Hematopoietic multipotent progenitor cell treated with erythropoietin and hydrocortisone succinate and interleukin-3 and kit ligand, for 15 days (in vitro differentiated cells): ENCODE results near the gene THSD4.

Experiments
- DNase-seq: peaks from one replicate; pipeline ENCODE4 v3.0.0-alpha.2; 2015; ENCODE audit warnings: low spot score

THSD4 gene

DNA sequence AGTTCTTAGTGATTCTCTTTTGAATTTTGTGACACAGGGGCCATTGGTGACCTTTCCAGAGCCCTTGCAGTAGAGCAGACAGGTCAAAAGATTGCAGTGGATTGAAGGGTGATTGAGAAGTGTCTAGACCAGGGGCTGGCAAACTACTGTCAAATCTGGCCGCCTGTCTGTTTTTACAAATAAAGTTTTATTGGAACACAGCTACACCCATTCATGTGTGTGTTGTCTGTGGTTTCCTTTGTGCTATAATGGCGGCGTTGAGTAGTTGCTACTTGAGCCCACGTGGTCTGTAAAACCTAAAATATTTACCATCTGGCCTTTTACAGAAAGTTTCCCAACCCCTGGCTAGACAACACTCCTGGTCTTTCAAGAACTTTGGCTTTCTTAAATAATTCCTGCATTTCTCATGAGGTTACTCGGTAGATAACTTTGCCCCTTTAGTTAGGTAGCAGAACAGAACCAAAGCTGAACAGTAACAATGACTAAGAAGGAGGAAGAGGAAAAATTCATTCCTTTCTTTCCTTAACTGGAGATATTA is 430.0 kb downstream of the THSD4 start:
- no peak for DNase-seq

GRCh38 chr15:71545923-71546322 is 430.7 kb downstream of the THSD4 start:
- DNase-seq: no peak

DNA sequence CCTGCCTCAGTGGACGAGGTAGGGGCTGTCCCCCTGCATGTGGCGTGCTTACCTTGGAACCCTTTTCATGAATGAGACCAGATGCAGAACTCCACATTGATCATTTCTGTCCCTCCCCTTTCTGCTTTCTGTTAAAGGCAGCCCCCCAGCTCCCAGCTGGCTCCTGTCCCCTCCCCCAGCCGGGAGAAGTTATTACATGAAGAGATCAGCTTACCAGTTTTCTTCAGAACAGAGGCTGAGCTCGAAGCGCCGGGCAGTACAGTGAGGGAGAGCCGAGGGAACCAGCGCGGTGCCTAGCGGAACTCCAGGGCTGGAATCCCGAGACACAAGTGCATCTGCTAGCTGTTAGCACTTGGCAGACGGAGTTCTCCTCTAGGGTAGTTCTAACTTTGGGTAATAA is 431.7 kb downstream of the THSD4 start:
- no peak for DNase-seq

GRCh38 chr15:71548401-71548807 is 433.1 kb downstream of the THSD4 start:
- no peak for DNase-seq

DNA sequence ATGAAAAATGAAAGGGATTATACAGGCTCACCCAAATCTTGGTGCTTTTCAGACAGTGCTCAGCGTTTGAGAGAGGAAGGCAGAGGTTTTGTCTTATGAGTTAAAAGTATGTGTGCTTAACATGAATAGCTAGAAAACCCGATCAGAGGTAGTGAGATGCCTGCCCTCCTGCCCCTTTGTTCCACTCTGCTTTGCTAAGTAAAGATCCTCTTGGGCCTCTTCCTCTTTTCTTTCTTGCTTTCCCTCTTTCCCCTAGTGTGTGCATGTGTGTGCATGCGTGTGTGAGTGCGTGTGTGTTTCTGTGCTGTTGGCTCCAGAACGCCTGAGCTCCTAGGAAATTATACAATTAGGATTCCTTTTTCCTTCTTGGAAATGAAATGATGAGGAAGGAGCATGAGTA is 433.8 kb downstream of the THSD4 start:
- DNase-seq: no peak

GRCh38 chr15:71549697-71550096 is 434.4 kb downstream of the THSD4 start:
- no peak for DNase-seq

GRCh38 chr15:71551566-71551965 is 436.3 kb downstream of the THSD4 start:
- DNase-seq: no peak

- no peak for DNase-seq
These were observed 443.8 kb downstream of the THSD4 start for GRCh38 chr15:71559098-71559497.

DNA sequence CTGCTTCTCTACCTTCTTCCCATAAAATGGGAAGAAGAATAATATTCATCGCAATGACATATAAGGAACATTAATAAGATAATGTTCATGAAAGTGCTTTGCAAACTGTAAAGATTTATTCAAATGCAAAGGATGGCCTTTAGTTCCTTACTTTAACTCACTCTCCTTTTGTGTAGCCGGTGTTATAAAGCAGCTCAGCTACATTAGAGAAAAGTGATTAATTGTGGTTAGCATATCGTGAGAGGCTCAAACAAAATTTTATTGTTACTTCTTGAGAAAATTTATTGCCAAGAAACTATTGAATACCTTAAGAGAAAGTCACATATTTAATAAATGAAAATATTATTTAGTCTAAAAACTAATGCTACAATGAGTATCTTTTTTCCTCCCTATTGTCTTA is 444.3 kb downstream of the THSD4 start:
- no peak for DNase-seq

- DNase-seq: no peak
These were observed 447.0 kb downstream of the THSD4 start for GRCh38 chr15:71562251-71562650.

- DNase-seq: no peak
These were observed 448.9 kb downstream of the THSD4 start for GRCh38 chr15:71564217-71564616.

DNA sequence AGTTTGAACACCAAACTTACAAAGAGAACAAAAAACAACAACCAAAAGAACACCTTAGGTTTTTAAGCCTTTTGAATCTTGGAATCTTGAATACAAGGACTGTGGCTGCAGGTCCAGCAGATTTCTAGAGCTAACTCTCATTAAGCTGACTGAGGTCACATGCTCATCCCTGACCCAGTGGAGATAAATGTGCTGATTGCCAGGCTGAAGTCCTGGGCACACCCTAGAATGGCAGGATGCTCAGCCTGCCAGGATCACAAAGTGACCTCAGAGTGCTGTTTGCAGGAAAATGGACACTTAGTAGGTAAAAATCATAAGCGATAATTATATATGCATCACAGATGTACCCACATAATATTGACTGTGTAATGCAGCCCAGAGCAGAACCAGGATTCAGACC is 449.7 kb downstream of the THSD4 start:
- no peak for DNase-seq

- DNase-seq: no peak
These were observed 450.4 kb downstream of the THSD4 start for GRCh38 chr15:71565631-71566160.

DNA sequence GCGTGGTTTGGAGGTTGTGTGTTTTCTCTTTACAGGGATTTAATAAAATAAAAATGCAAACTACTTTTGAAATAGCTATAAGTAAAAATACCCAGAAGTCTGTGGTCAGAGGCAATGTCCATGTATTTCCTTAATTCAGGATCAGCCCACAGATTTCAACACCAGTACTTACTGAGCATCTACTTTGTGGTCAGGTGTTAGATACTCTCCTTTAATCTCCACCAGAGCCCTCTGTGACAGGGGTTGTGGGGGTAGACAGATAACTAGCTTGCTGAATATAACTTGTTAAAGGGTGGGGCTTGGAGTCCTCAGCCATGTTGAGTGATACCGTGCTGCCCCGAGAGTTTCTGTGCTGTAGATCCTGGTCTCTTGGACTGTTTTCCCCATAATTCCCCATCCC is 451.0 kb downstream of the THSD4 start:
- no peak for DNase-seq

DNA sequence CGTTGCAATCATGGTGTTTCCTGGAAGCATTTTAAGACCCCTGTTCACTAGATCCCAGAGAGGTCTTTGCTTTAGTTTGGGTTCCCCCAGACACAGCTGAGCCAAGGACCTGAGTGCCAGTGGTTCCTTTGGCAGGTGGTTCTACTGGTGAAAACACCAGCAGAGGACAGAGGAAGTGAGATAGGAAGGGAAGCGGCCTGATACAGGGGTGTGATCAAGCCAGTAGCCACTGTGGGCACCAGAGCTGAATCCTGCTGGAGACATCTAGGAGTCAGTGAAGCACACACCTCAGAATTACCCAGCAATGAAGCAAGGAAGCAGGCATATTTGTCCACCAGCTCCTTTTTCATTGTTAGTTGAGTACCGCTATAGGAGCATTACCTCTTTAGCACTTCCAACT is 451.9 kb downstream of the THSD4 start:
- DNase-seq: no peak

DNA sequence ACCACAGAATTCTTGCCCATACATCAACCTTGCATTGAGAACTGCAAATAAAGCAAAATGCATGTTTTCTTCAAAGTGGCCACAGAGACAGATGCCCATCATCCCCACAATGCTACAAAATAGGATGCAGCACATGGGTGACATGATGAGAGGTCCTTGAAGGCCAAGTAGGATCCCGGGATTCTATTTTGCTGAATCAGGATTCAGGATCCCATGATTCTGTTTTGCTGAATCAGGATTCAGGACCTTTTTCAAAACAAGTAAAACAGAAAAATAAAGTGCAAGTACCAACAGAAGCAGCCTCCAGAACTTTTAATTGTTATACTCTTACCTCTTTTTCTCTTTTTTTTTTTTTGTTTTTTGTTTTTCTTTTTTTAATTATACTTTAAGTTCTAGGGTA is 453.0 kb downstream of the THSD4 start:
- DNase-seq: no peak

- DNase-seq: no peak
These were observed 455.5 kb downstream of the THSD4 start for GRCh38 chr15:71570736-71571135.

DNA sequence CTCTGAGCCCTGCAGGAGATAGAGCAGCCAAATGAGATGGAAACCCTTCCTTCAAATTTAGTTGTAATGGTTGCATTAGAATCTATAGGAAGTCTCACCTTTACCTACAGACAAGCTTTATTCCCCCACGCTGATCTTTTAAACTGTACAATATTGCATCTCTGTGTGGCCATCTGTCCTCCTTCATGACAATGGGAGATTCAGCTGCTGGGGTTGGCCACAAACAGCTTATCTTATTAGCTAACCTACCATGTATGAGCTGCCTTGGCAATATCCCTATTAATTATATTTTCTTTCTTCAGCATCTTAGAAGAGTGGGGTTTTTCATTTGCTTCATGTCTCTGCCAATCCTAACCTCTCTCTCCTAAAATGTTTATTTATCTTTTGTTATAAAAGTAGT is 456.4 kb downstream of the THSD4 start:
- DNase-seq: no peak

GRCh38 chr15:71572452-71573053 is 457.3 kb downstream of the THSD4 start:
- no peak for DNase-seq

DNA sequence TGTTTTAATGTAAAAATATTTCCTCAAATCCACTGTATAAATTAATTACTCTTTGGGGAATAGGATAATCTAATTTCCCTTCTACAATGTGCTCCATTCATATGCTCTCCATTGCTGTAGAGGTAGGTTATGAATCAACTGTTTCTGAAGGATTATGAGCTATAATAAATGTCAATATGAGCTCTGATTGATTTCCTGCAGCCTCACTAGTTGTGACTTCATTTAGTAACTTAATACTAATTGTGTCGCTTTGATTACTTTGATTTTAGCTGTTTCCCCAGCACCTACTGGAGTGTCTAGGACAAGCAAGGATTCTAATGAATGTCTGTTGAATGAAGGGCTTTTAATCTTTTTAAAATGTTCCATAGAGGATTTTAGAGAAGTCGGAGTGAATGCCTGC is 458.3 kb downstream of the THSD4 start:
- no peak for DNase-seq

GRCh38 chr15:71575474-71576045 is 460.3 kb downstream of the THSD4 start:
- DNase-seq: no peak

DNA sequence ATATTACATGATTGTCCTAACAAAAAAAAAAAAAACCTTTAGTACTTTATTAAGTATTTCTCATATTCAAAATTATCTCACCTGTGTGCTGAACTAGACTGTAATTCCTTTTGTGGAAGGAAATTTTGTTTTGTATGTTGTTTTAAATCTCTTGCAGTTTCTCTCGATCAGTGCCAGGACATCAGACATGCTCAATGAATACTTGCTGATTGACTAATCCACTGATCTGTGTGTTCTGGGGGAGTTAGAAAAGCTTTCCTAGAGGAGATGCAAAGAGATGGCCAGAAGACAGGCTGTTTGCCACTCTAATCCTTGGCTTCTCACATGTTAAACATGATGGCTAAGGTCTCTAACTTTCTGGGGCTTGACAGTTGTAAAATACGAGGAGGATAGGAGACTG is 461.8 kb downstream of the THSD4 start:
- no peak for DNase-seq

GRCh38 chr15:71581398-71581930 is 466.2 kb downstream of the THSD4 start:
- DNase-seq: no peak

GRCh38 chr15:71585159-71585558 is 469.9 kb downstream of the THSD4 start:
- no peak for DNase-seq
